Endothelial cell of umbilical vein (primary cell): ENCODE results near the gene OSBPL10.

Experiments used
- EZH2 ChIP-seq: IDR thresholded peaks from 2 replicates; pipeline ENCODE4 v1.6.1; 2012; ENCODE audit warnings: borderline replicate concordance, low read depth, mild to moderate bottlenecking, moderate library complexity, low read length, inconsistent platforms; ENCODE audit not compliant: severe bottlenecking
- GATA2 ChIP-seq: IDR thresholded peaks from 2 replicates; pipeline ENCODE4 v1.7.0; 2011; ENCODE audit warnings: low read depth, mild to moderate bottlenecking, moderate library complexity, mixed read lengths, low read length; ENCODE audit not compliant: insufficient read length, insufficient read depth
- JUN ChIP-seq: IDR thresholded peaks from 2 replicates; pipeline ENCODE4 v1.6.1; 2011; ENCODE audit warnings: borderline replicate concordance, low read depth; ENCODE audit not compliant: insufficient read length, insufficient read depth
- POLR2A ChIP-seq: IDR thresholded peaks from 2 replicates; pipeline ENCODE4 v1.6.1; 2012; ENCODE audit warnings: low read depth, mild to moderate bottlenecking, control low read depth, low read length
- POLR2AphosphoS5 ChIP-seq: IDR thresholded peaks from 2 replicates; pipeline ENCODE4 v1.6.1; 2012; ENCODE audit warnings: low read depth, mild to moderate bottlenecking, control low read depth, low read length, moderate library complexity; ENCODE audit not compliant: insufficient read depth
- TF ChIP-seq, protein P1 (sequence below), 2 donors: IDR thresholded peaks; 1 replicate in 1 of 2; 2 replicates in 1 of 2; pipeline ENCODE4 v1.5.1; 2011; ENCODE audit warnings: low read length in 2 of 2, mild to moderate bottlenecking in 2 of 2, moderate library complexity in 2 of 2, control low read depth in 1 of 2, inconsistent platforms in 1 of 2, low read depth in 1 of 2; ENCODE audit not compliant: insufficient read depth in 1 of 2; ENCODE audit errors: extremely low read depth in 1 of 2

DNA sequence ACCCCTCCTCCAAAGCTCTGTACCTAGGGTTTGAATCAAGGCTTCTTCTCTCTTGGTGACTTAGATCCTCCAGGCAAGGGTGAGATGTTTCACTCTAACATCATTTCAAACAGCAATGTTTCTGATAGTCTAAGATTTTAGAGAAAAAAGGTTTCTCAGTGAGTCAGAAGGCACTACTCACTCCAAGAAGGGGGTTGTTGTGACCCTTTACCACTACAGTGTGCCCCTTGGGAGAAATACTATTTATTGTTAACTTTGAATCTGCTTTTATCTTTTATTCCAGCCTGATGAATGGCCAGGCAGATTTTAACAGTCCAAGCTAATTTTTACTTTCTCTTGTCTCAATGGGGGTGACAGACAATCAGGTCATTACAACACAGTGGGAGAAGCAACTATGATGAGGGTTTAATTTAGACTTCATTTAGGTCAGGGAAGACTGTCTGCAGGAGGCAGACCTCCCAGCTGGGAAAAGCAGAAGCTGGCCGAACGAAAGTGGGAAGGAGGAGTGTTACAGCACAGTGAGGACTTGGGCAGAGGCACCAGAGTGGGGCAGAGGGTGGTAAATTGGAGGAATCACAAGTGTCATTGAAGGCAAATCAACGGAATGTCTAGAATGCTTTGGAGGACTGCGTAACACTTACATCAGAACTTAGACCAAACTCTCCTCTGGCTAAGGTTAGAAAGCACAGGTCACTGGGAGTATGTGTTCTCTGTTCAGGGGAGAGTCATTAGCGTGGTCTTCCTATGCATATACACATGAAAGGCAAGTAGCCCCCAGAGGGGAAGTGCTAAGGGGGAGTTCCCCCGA is 21.7 kb upstream of the OSBPL10 start:
- TF ChIP-seq EZH2 (no peak), JUN (no peak), GATA2 (no peak), POLR2AphosphoS5 (no peak), POLR2A (no peak)
- TF ChIP-seq, protein P1, sequence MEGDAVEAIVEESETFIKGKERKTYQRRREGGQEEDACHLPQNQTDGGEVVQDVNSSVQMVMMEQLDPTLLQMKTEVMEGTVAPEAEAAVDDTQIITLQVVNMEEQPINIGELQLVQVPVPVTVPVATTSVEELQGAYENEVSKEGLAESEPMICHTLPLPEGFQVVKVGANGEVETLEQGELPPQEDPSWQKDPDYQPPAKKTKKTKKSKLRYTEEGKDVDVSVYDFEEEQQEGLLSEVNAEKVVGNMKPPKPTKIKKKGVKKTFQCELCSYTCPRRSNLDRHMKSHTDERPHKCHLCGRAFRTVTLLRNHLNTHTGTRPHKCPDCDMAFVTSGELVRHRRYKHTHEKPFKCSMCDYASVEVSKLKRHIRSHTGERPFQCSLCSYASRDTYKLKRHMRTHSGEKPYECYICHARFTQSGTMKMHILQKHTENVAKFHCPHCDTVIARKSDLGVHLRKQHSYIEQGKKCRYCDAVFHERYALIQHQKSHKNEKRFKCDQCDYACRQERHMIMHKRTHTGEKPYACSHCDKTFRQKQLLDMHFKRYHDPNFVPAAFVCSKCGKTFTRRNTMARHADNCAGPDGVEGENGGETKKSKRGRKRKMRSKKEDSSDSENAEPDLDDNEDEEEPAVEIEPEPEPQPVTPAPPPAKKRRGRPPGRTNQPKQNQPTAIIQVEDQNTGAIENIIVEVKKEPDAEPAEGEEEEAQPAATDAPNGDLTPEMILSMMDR (IDR thresholded peaks at IDR 0.05; ENCODE audit: extremely low read depth in 1 of 2, insufficient read depth in 1 of 2, low read depth in 1 of 2, low read length in 2 of 2) = no peak
